Body of pancreas (tissue), 4 donors: ENCODE data around the gene SNX30. TPM values are rescaled to one million over a fixed set of nuclear protein-coding genes. Genes with fewer than 3 reads are reported as not detected.
A peak's percentile ranks its signal among the peaks of the same experiment; 100 is the strongest.

Experiments used
- ATAC-seq: fragments of 150-250 bp; one replicate; pipeline ENCODE4 v1.9.1; 2016
- DNase-seq, 4 donors: peaks; one replicate each; pipeline ENCODE4 v3.0.0-alpha.2; 2019
- H3K27ac ChIP-seq, 4 donors: fragments of 200-600 bp; sonication (generic); 1 replicate in 3 of 4; 2 replicates in 1 of 4; pipeline versions ENCODE4 v1.5.1 to v1.6.1; 2016 to 2019; ENCODE audit warnings: mild to moderate bottlenecking in 1 of 4, mixed read lengths in 1 of 4, moderate library complexity in 1 of 4
- H3K27me3 ChIP-seq, 2 donors: fragments of 200-600 bp; sonication (generic); one replicate each; pipeline ENCODE4 v1.6.0; 2016; ENCODE audit warnings: mild to moderate bottlenecking in 1 of 2
- H3K36me3 ChIP-seq, 2 donors: fragments of 200-600 bp; sonication (generic); replicated peaks in 1 of 2; 2 replicates each; pipeline ENCODE4 v1.5.1; 2016; ENCODE audit warnings: low read depth in 2 of 2; ENCODE audit not compliant: insufficient read depth in 1 of 2
- H3K4me1 ChIP-seq: fragments of 200-600 bp; sonication (generic); one replicate; pipeline ENCODE4 v1.6.0; 2016
- H3K4me3 ChIP-seq, 2 donors: fragments of 200-600 bp; sonication (generic); 1 replicate in 1 of 2; 2 replicates in 1 of 2; pipeline ENCODE4 v1.5.1; 2016 to 2019
- H3K9me3 ChIP-seq, 3 donors: fragments of 200-600 bp; sonication (generic); 1 replicate in 2 of 3; 2 replicates in 1 of 3; pipeline ENCODE4 v1.5.1; 2016
- POLR2A ChIP-seq, 3 donors: fragments of 450-650 bp; IDR thresholded peaks; one replicate each; pipeline ENCODE4 v1.6.1; 2016; ENCODE audit warnings: antibody characterized with exemption in 3 of 3, mild to moderate bottlenecking in 2 of 3
- WGBS, 2 donors: methylation state at CpG; one replicate each; pipeline ENCODE4 v1.1.5; 2017; 5-methylcytosine and 5-hydroxymethylcytosine counted together
- intact Hi-C: fragments of 100-400 bp; cut with DNase I; formaldehyde crosslinking; loops from one replicate; pipeline ENCODE4 v1.15.1; 2023
- total RNA-seq, 2 donors: library from RNA; depleted of rRNA; stranded (reverse); fragments of >200 nt; gene quantifications; one replicate each; pipeline ENCODE4 v1.1.0, GENCODE V29; 2016
- TF ChIP-seq, protein P1 (sequence below), 7 experiments: fragments of 450-650 bp in 4 of 7; fragments of 200-600 bp in 3 of 7; sonication (generic) in 3 of 7; IDR thresholded peaks; one replicate each; pipeline ENCODE4 v1.5.1; 2016 to 2019; ENCODE audit warnings: antibody characterized with exemption in 7 of 7

SNX30 gene
- total RNA-seq, 2 donors from 2014 or later, result 4.6 to 8.6 TPM

DNA sequence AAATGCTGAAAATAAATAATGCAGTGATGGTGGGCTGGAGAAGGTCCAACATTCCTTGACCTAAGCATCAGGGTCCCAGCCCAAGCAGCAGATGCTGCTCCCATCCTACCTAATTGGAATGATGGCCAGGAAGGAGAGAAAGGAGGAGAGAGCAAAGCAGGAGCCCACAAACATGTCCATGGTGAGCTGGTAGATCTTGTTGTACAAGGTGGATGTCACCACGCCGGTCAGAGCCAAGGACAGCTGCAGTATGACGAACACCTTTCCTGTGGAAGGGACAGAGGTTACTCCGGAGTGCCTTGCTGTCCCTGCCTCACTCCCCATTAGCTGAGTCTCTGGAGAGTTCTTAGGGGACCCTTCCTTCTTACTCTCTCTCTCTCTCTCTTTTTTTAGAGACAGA lies 135.8 kb downstream of the SNX30 start:
- Histone ChIP-seq H3K36me3 (no peaks in the 10 kb centered on the region), H3K27me3 (peaks cover 0 to 11% of the 10 kb centered on the region in 2 donors), H3K4me1 (peaks cover 12% of the 10 kb centered on the region), H3K27ac (no peak overlapping the region), H3K4me3 (no peak overlapping the region), H3K9me3 (no peaks in the 10 kb centered on the region)
- intact Hi-C loops, result no loop called here
- TF ChIP-seq, protein P1, sequence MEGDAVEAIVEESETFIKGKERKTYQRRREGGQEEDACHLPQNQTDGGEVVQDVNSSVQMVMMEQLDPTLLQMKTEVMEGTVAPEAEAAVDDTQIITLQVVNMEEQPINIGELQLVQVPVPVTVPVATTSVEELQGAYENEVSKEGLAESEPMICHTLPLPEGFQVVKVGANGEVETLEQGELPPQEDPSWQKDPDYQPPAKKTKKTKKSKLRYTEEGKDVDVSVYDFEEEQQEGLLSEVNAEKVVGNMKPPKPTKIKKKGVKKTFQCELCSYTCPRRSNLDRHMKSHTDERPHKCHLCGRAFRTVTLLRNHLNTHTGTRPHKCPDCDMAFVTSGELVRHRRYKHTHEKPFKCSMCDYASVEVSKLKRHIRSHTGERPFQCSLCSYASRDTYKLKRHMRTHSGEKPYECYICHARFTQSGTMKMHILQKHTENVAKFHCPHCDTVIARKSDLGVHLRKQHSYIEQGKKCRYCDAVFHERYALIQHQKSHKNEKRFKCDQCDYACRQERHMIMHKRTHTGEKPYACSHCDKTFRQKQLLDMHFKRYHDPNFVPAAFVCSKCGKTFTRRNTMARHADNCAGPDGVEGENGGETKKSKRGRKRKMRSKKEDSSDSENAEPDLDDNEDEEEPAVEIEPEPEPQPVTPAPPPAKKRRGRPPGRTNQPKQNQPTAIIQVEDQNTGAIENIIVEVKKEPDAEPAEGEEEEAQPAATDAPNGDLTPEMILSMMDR (IDR thresholded peaks at IDR 0.05), result no peak
- TF ChIP-seq POLR2A (IDR thresholded peaks at IDR 0.05), result no peak
- WGBS, 2 donors, result 85 to 89% methylated on average over 4 of the region's 4 CpGs
- no peak for DNase-seq
- no peak for ATAC-seq

DNA sequence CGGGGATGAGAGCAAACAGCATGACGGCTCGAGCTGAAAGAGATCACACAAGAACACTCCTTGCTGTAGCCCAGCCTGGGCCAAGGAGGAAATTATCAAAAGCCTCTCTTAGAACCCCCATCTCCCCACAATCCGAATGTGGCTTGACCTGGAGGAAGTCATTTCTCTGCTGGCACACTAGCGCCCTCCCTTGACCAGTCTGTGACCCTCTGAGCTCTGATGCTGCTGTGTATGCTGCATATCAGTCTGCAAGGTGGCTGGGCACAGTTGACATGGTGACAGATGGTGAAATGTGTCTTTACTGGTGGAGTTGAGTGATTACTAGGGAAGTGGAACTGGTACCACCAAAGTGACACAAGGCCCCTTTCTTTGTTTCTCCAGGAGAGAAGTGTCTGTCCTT lies 136.8 kb downstream of the SNX30 start:
- ATAC-seq (no peak), DNase-seq (peak in 2 of 4 donors; percentile 14 to 41)
- no peaks in the 10 kb centered on the region for H3K36me3 ChIP-seq
- peaks cover 12% of the 10 kb centered on the region for H3K4me1 ChIP-seq
- intact Hi-C loops, result no loop called here
- 59 to 61% methylated on average over 5 of the region's 5 CpGs for WGBS, 2 donors
- no peaks in the 10 kb centered on the region for H3K9me3 ChIP-seq
- H3K27ac ChIP-seq, result no peak overlapping the region
- peaks cover 0 to 11% of the 10 kb centered on the region in 2 donors for H3K27me3 ChIP-seq
- TF ChIP-seq POLR2A (IDR thresholded peaks at IDR 0.05), result no peak
- TF ChIP-seq, protein P1 (IDR thresholded peaks at IDR 0.05), result peak in 1 of 7 experiments; percentile 21
- no peak overlapping the region for H3K4me3 ChIP-seq

DNA sequence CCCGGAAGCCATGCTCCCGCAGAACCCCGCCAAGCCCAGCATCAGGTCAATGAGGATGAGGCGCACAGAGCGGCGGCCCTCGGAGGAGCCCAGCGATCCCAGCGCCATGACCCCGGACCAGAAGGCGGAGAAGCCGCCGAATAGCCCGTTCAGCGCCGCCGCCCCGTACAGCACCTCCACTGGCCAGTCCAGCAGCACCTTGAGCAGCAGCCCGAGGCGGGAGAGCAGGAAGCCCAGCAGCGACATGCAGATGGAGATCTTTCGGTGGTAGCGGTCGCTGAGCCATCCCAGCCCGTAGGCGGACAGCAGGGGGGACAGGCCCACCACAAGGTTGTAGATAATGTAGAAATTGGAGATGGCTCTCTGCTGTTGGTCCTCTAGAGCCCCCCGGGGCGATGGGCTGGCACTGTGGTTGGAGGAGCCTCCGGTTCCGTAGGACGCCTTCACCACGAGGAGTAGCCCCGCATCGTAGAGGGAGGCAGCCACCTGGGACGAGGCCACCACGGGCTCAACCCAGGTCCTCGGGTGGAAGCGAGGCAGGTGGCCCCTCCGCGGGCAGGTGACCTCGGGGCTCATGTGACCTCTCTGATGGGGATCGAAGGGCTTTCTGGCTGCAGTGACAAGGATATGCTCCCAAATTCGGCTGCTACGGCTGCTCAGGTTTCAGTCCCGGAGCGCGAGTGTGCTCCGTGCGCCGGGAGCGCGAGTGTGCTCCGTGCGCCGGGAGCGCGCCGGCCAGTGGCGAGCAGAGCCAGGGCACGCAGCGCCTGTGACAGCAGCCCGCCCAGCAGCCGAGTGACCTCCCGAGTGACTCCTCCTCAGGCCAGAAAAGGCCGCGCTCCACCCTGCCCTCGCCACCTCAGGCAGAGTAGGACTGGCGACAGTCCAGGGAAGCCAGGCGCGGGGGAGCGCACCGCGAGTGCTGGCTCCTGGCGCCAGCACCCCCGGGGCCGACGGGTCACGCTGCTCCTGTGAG lies 139.8 kb downstream of the SNX30 start, which contains the start of gene SLC46A2:
SLC46A2 (minus strand) TSS at position 771 of the 976 bp plus-strand sequence; CDS start at position 576, 195 bp downstream.
- TF ChIP-seq, protein P1 (IDR thresholded peaks at IDR 0.05), result no peak
- TF ChIP-seq POLR2A (IDR thresholded peaks at IDR 0.05), result peak in 1 of 3 donors; percentile 13
- H3K9me3 ChIP-seq, result no peaks in the 10 kb centered on the region
- intact Hi-C loops, result no loop called here
- H3K4me1 ChIP-seq, result peaks cover 12% of the 10 kb centered on the region
- no peak within 1 kb of the TSS for H3K27ac ChIP-seq
- DNase-seq (peak in 3 of 4 donors; percentile 19 to 23 (median 20)), ATAC-seq (peak; percentile 9)
- no peaks in the 10 kb centered on the region for H3K36me3 ChIP-seq
- H3K27me3 ChIP-seq, result peaks cover 0 to 11% of the 10 kb centered on the region in 2 donors
- 9 to 18% methylated on average over 22 to 76 of the region's 78 CpGs for WGBS, 2 donors
- no peak within 1 kb of the TSS for H3K4me3 ChIP-seq

DNA sequence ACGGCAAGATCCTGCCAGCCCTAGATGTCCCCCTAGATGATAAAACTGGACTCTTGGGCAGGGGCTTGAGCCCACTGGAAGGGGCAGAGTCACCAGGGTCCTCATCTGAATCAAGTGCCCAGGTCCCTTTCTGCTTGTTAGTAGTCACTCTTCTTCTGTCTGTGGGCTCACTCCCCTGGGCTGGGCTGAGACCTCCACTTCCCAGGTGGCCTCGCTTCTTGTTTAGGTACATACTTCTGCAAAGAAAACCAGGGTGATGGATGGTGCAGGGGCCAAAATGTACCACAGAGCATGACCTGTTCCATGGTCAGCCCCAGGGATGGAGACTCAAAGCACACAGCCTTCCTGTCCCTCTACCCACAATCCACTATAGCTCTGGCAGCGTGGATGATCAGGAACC lies 141.0 kb downstream of the SNX30 start:
- TF ChIP-seq, protein P1 (IDR thresholded peaks at IDR 0.05), result no peak
- Histone ChIP-seq H3K27me3 (peaks cover 0 to 11% of the 10 kb centered on the region in 2 donors), H3K4me3 (no peak overlapping the region), H3K9me3 (no peaks in the 10 kb centered on the region), H3K27ac (no peak overlapping the region), H3K4me1 (peaks cover 12% of the 10 kb centered on the region), H3K36me3 (no peaks in the 10 kb centered on the region)
- DNase-seq (no peak), ATAC-seq (no peak)
- intact Hi-C loops, result no loop called here
- 93 to 100% methylated on average over 3 of the region's 3 CpGs for WGBS, 2 donors
